Ovary (tissue), 1 donor: ENCODE measurements around the gene BCOR.

Experiments
- EP300 ChIP-seq: sonication (generic); formaldehyde crosslinking; IDR thresholded peaks from one replicate; pipeline ENCODE4 v1.6.1; 2017; ENCODE audit warnings: antibody characterized with exemption
- POLR2A ChIP-seq: fragments of 450-650 bp; IDR thresholded peaks from one replicate; pipeline ENCODE4 v1.6.1; 2017; ENCODE audit warnings: antibody characterized with exemption, mild to moderate bottlenecking, moderate library complexity

GRCh38 chrX:40047485-40047884 is 50.3 kb downstream of the BCOR start:
- no peak for TF ChIP-seq EP300
- no peak for TF ChIP-seq POLR2A
